Adrenal gland (tissue), 5 donors: Measurements from ENCODE around the gene PDPR.
"Not testable (repeated sequence)": the region's sequence is repeated elsewhere in the genome, so short reads cannot be mapped to it uniquely, and the experiment has no call there.

Source experiments
- POLR2A ChIP-seq, 2 donors: fragments of 450-650 bp; IDR thresholded peaks; one replicate each; pipeline ENCODE4 v1.6.1; 2017; ENCODE audit warnings: antibody characterized with exemption in 2 of 2, mild to moderate bottlenecking in 2 of 2, moderate library complexity in 1 of 2
- TF ChIP-seq, protein P1 (sequence below), 6 experiments: fragments of 450-650 bp in 4 of 6; fragments of 200-600 bp in 2 of 6; sonication (generic) in 1 of 6; IDR thresholded peaks; 1 replicate in 5 of 6; 2 replicates in 1 of 6; pipeline versions ENCODE4 v1.5.1 to v1.8.0; 2016 to 2021; ENCODE audit warnings: antibody characterized with exemption in 6 of 6, mild to moderate bottlenecking in 2 of 6, moderate library complexity in 1 of 6
- donor health status: DM: no; HTN: no; CAD: no.

DNA sequence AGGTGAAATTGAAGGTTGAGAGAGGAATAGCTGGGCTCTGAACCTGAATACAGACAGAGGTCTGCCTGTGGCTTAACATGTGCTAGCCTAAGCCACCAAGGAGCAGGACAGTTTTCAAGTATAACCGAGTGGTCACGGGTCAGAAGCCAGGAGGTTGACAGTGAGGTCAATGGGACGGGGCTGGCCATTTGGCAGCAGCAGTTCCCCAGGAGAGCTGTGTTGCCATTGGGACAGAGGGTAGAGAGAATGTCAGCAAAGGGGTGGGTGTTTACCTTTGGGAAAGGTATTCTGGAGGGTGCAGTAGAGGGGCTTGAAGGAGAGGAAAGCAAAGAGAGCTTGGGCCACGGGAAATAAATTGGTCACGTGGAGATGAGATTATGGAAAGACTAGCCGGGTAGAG is 4.2 kb downstream of the PDPR start:
- TF ChIP-seq, protein P1, sequence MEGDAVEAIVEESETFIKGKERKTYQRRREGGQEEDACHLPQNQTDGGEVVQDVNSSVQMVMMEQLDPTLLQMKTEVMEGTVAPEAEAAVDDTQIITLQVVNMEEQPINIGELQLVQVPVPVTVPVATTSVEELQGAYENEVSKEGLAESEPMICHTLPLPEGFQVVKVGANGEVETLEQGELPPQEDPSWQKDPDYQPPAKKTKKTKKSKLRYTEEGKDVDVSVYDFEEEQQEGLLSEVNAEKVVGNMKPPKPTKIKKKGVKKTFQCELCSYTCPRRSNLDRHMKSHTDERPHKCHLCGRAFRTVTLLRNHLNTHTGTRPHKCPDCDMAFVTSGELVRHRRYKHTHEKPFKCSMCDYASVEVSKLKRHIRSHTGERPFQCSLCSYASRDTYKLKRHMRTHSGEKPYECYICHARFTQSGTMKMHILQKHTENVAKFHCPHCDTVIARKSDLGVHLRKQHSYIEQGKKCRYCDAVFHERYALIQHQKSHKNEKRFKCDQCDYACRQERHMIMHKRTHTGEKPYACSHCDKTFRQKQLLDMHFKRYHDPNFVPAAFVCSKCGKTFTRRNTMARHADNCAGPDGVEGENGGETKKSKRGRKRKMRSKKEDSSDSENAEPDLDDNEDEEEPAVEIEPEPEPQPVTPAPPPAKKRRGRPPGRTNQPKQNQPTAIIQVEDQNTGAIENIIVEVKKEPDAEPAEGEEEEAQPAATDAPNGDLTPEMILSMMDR (IDR thresholded peaks at IDR 0.05) = not testable (repeated sequence)
- TF ChIP-seq POLR2A (IDR thresholded peaks at IDR 0.05) = not testable (repeated sequence)
